Measurements from ENCODE around the gene MYBL2. TPM values are rescaled to one million over a fixed set of nuclear protein-coding genes. Genes with fewer than 3 reads are reported as not detected.

MYBL2 gene
- total RNA-seq, 1 donor = 11.7 TPM

- no peak for DNase-seq (ENCODE audit: low read depth)
- TF ChIP-seq, protein P1, sequence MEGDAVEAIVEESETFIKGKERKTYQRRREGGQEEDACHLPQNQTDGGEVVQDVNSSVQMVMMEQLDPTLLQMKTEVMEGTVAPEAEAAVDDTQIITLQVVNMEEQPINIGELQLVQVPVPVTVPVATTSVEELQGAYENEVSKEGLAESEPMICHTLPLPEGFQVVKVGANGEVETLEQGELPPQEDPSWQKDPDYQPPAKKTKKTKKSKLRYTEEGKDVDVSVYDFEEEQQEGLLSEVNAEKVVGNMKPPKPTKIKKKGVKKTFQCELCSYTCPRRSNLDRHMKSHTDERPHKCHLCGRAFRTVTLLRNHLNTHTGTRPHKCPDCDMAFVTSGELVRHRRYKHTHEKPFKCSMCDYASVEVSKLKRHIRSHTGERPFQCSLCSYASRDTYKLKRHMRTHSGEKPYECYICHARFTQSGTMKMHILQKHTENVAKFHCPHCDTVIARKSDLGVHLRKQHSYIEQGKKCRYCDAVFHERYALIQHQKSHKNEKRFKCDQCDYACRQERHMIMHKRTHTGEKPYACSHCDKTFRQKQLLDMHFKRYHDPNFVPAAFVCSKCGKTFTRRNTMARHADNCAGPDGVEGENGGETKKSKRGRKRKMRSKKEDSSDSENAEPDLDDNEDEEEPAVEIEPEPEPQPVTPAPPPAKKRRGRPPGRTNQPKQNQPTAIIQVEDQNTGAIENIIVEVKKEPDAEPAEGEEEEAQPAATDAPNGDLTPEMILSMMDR (IDR thresholded peaks at IDR 0.05; ENCODE audit: insufficient read depth, low read depth, low read length) = no peak
- no peak within 1 kb of the TSS for H3K4me3 ChIP-seq (ENCODE audit: low read depth, low read length)
Observed at GRCh38 chr20:43726811-43727338, 60.0 kb downstream of the MYBL2 start, which contains the start of gene GTSF1L. Gene GTSF1L (minus strand): TSS chr20:43727002. CDS start chr20:43726694, 308 bp downstream.

DNA sequence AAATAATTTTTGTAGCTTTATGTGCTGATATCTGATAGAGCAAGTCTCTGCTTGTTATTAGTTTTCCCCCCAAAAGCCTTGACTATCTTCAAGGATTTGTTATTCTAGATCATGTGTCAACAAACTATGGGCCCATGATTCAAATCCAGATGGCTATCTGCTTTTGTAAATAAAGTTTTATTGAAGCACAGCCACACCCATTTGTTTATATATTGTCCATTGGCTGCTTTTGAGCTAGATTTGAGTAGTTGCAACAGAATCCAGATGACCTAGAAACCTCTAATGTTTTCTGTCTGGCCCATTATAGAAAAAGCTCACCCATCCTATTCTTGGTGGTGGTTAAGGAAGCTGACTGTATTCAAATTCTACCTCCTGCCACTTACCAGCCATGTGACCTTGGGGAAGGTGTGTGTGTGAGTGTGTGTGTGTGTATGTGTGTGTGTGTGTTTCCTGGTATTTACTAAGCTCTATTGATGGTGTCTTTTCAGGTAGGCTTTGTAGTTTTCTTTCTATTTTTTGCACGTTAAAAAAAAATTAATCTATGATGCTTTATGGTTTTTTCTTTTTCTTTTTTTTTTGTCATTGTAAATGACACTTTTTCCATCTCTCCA, 61.2 kb downstream of the MYBL2 start:
- TF ChIP-seq, protein P1 (IDR thresholded peaks at IDR 0.05; ENCODE audit: insufficient read depth, low read depth, low read length) = no peak
- DNase-seq (ENCODE audit: low read depth) = peak; percentile 69
- no peak overlapping the region for H3K4me3 ChIP-seq (ENCODE audit: low read depth, low read length)

- no peak for DNase-seq (ENCODE audit: low read depth)
- TF ChIP-seq, protein P1 (IDR thresholded peaks at IDR 0.05; ENCODE audit: insufficient read depth, low read depth, low read length) = no peak
- H3K4me3 ChIP-seq (ENCODE audit: low read depth, low read length) = no peak overlapping the region
Observed at GRCh38 chr20:43728686-43729255, 61.9 kb downstream of the MYBL2 start.

DNA sequence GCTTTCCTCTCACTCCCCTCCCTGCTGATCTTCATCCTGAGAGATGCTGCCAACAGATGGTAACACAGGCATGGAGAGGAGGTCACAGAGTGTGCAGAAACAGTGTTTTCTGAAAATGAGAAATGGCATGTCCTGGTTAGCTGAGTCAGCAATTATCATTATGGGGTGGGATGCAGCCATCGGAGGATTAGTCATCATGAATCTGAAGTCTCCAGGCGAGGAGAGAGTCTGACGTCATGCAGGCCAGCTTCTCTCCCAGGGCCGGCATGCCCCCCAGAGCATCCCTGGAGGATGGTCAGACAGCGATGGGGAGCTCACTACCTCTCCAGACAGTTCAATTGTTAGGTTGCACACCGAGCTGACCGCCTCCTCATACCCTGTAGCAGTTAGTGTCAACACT, 64.6 kb downstream of the MYBL2 start:
- TF ChIP-seq, protein P1 (IDR thresholded peaks at IDR 0.05; ENCODE audit: insufficient read depth, low read depth, low read length) = no peak
- peak; percentile 63 for DNase-seq (ENCODE audit: low read depth)
- no peak overlapping the region for H3K4me3 ChIP-seq (ENCODE audit: low read depth, low read length)

- DNase-seq (ENCODE audit: low read depth) = no peak
- H3K4me3 ChIP-seq (ENCODE audit: low read depth, low read length) = no peak overlapping the region
- TF ChIP-seq, protein P1 (IDR thresholded peaks at IDR 0.05; ENCODE audit: insufficient read depth, low read depth, low read length) = no peak
Observed at GRCh38 chr20:43731927-43732326, 65.0 kb downstream of the MYBL2 start.

GRCh38 chr20:43736588-43737158, 69.8 kb downstream of the MYBL2 start:
- DNase-seq (ENCODE audit: low read depth) = no peak
- H3K4me3 ChIP-seq (ENCODE audit: low read depth, low read length) = no peak overlapping the region
- TF ChIP-seq, protein P1 (IDR thresholded peaks at IDR 0.05; ENCODE audit: insufficient read depth, low read depth, low read length) = no peak
